Endothelial cell (in vitro differentiated cells): Measurements from ENCODE around the gene RAPGEF5. TPM values are rescaled to one million over a fixed set of nuclear protein-coding genes. Genes with fewer than 3 reads are reported as not detected.

ENCODE experiments used
- DNase-seq: peaks from one replicate; pipeline ENCODE4 v3.0.0; 2021; ENCODE audit warnings: low spot score
- H3K27ac Mint-ChIP-seq: one replicate; pipeline ENCODE4 v1.8.0; 2021; ENCODE audit warnings: mixed read lengths, inconsistent platforms; ENCODE audit not compliant: unreplicated experiment
- H3K27me3 Mint-ChIP-seq: one replicate; pipeline ENCODE4 v1.8.0; 2021; ENCODE audit warnings: mild to moderate bottlenecking, moderate library complexity, mixed read lengths, inconsistent platforms; ENCODE audit not compliant: unreplicated experiment
- H3K36me3 Mint-ChIP-seq: one replicate; pipeline ENCODE4 v1.8.0; 2021; ENCODE audit warnings: mild to moderate bottlenecking, low read depth, mixed read lengths, inconsistent platforms; ENCODE audit not compliant: unreplicated experiment
- H3K4me1 Mint-ChIP-seq: one replicate; pipeline ENCODE4 v1.8.0; 2021; ENCODE audit warnings: mild to moderate bottlenecking, mixed read lengths, inconsistent platforms; ENCODE audit not compliant: unreplicated experiment
- H3K4me3 Mint-ChIP-seq: one replicate; pipeline ENCODE4 v1.8.0; 2021; ENCODE audit warnings: mild to moderate bottlenecking, mixed read lengths, inconsistent platforms; ENCODE audit not compliant: unreplicated experiment
- H3K9me3 Mint-ChIP-seq: one replicate; pipeline ENCODE4 v1.8.0; 2021; ENCODE audit warnings: mixed read lengths, inconsistent platforms; ENCODE audit not compliant: unreplicated experiment
- CTCF ChIP-seq: fragments of 200-600 bp; sonication (generic); IDR thresholded peaks from one replicate; pipeline ENCODE4 v1.5.0; 2021; ENCODE audit warnings: antibody characterized with exemption; ENCODE audit not compliant: unreplicated experiment
- total RNA-seq: library from RNA; stranded (reverse); fragmentation: NEBNext Ultra II Directional; extraction: Animal tissue kit (Norgen Biotek cat#: 25700); gene quantifications from one replicate; pipeline ENCODE4 v1.2.1, GENCODE V29; 2021; ENCODE audit not compliant: unreplicated experiment

Gene RAPGEF5
- total RNA-seq, 1 donor from 2014 or later = 135 TPM

- Mint-ChIP-seq H3K9me3 (no peaks in the 10 kb centered on the region), H3K4me1 (peaks cover 54% of the 10 kb centered on the region), H3K36me3 (peaks cover 41% of the 10 kb centered on the region), H3K4me3 (no peak overlapping the region), H3K27me3 (peaks cover 4% of the 10 kb centered on the region), H3K27ac (no peak overlapping the region)
- TF ChIP-seq CTCF = no peak
- no peak for DNase-seq
Measured at GRCh38 chr7:22189741-22190140, 167.2 kb downstream of the RAPGEF5 start.

DNA sequence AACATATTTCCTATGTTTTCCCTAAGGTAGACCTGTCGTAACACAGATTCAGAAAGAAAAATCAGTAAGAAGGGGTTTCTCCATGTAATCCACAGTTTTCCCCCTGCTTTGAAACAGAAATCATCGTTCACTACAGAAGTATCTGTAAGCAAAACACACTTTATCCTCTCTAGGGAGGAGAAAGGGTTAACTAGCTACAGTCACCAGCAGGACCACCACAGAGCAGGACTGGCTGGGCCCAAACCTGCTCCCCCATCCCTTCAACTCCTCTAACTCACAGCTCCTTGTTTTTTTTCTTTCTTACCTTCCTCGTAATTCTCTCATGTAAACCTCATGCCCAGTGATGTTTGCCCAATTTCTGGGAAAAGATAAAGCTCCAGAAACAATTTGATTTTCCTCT is 167.7 kb downstream of the RAPGEF5 start:
- Mint-ChIP-seq H3K36me3 (peaks cover 45% of the 10 kb centered on the region), H3K27me3 (peaks cover 4% of the 10 kb centered on the region), H3K27ac (peak overlapping the region; percentile 6), H3K9me3 (no peaks in the 10 kb centered on the region), H3K4me1 (peaks cover 48% of the 10 kb centered on the region), H3K4me3 (peak overlapping the region; percentile 12)
- no peak for TF ChIP-seq CTCF
- DNase-seq = no peak

- Mint-ChIP-seq H3K4me3 (no peak overlapping the region), H3K36me3 (peaks cover 37% of the 10 kb centered on the region), H3K4me1 (peaks cover 34% of the 10 kb centered on the region), H3K27me3 (peaks cover 2% of the 10 kb centered on the region), H3K9me3 (no peaks in the 10 kb centered on the region), H3K27ac (no peak overlapping the region)
- TF ChIP-seq CTCF = no peak
- DNase-seq = no peak
Measured at GRCh38 chr7:22187691-22188348, 169.1 kb downstream of the RAPGEF5 start.

- no peak overlapping the region for H3K4me3 Mint-ChIP-seq
- H3K27ac Mint-ChIP-seq = no peak overlapping the region
- DNase-seq = no peak
- peaks cover 30% of the 10 kb centered on the region for H3K36me3 Mint-ChIP-seq
- TF ChIP-seq CTCF = no peak
- H3K27me3 Mint-ChIP-seq = peaks cover 2% of the 10 kb centered on the region
- H3K4me1 Mint-ChIP-seq = peaks cover 14% of the 10 kb centered on the region
- H3K9me3 Mint-ChIP-seq = no peaks in the 10 kb centered on the region
Measured at GRCh38 chr7:22185559-22185958, 171.4 kb downstream of the RAPGEF5 start.

GRCh38 chr7:22184549-22185199 is 172.3 kb downstream of the RAPGEF5 start:
- DNase-seq = no peak
- peaks cover 2% of the 10 kb centered on the region for H3K27me3 Mint-ChIP-seq
- no peak overlapping the region for H3K27ac Mint-ChIP-seq

More at GRCh38 chr7:22184549-22185199, 172.3 kb downstream of the RAPGEF5 start:
- H3K4me1 Mint-ChIP-seq = peaks cover 6% of the 10 kb centered on the region
- TF ChIP-seq CTCF = no peak
- no peaks in the 10 kb centered on the region for H3K9me3 Mint-ChIP-seq
- peaks cover 36% of the 10 kb centered on the region for H3K36me3 Mint-ChIP-seq
- peak overlapping the region; percentile 5 for H3K4me3 Mint-ChIP-seq
